Right ventricle myocardium superior (tissue), 1 donor: ENCODE results near the gene FLRT1. TPM values are rescaled to one million over a fixed set of nuclear protein-coding genes. Genes with fewer than 3 reads are reported as not detected.
A peak's percentile ranks its signal among the peaks of the same experiment; 100 is the strongest.

Experiments
- ATAC-seq: fragments of 200-7000 bp; cut with Tn5 transposase; one replicate; pipeline ENCODE4 v1.9.1; 2020; ENCODE audit warnings: mild to moderate bottlenecking; ENCODE audit not compliant: poor library complexity
- DNase-seq: peaks from one replicate; pipeline ENCODE4 v3.0.0-alpha.2; 2020
- intact Hi-C: fragments of 100-400 bp; cut with DNase I; formaldehyde crosslinking; loops from one replicate; pipeline ENCODE4 v1.11.2; 2022
- long read RNA-seq: library from polyadenylated mRNA; unstranded; transcript quantifications from one replicate; pipeline ENCODE4 v2.0.0, GENCODE V29; 2021
- total RNA-seq: library from RNA; stranded (reverse); fragmentation: NEBNext Ultra II Directional; extraction: Animal tissue kit (Norgen Biotek cat#: 25700); gene quantifications from one replicate; pipeline ENCODE4 v1.2.1, GENCODE V29; 2021
- donor health status: DM: no; HTN: yes; CAD: no; lungs with severe emphysema.

The FLRT1 gene
- 0.35 TPM for total RNA-seq
- long read RNA-seq, result 0 reads

GRCh38 chr11:64035576-64035975 is at the start of gene FLRT1:
FLRT1 (plus strand) TSS chr11:64035931; CDS start chr11:64116268, 80,337 bp downstream.
- intact Hi-C loops, result no loop called here
- DNase-seq (no peak), ATAC-seq (no peak)

DNA sequence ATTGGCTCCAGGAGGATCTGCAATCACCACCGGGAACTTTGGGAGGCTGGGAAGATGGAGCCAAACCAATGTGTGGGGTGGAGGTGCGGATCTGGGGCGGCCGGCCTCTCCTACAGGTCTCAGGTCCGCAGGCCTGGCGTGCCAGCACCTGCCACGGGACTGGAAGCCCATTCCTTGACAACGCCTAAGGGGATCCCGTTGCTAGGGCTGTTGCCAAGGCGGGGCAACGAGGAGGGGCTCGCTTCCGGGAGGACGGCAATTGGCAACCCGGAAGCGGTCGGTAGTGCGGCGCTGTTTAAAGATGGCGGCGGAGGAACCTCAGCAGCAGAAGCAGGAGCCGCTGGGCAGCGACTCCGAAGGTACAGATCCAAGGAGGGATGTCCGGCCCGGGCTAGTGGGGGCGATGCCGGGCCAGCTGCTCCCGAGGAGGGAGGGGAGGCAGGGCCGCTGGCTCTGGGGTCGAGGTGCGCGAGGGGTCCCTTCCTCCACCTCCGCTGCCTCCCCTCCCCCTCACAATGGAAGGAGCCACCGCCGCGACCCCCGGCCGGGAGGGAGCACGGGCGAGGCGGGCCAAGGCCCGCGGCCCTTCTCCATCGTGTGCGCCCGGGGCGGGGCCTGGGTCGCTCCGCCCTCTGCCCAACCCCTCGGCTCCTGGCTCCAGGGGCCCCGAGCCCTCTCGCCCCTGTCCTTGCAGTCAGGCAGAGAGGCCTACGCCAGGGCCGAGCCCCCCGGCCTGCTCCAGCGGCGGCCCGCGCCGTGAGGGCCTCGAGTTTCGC is 49.4 kb upstream of the FLRT1 start, which contains the start of gene OTUB1:
Gene OTUB1 (plus strand): TSS at position 283 of the 776 bp plus-strand sequence. CDS start 19 bp downstream, at position 302.
- peak; percentile 97 for ATAC-seq
- intact Hi-C loops, result no loop called here
- DNase-seq, result peak; percentile 95

DNA sequence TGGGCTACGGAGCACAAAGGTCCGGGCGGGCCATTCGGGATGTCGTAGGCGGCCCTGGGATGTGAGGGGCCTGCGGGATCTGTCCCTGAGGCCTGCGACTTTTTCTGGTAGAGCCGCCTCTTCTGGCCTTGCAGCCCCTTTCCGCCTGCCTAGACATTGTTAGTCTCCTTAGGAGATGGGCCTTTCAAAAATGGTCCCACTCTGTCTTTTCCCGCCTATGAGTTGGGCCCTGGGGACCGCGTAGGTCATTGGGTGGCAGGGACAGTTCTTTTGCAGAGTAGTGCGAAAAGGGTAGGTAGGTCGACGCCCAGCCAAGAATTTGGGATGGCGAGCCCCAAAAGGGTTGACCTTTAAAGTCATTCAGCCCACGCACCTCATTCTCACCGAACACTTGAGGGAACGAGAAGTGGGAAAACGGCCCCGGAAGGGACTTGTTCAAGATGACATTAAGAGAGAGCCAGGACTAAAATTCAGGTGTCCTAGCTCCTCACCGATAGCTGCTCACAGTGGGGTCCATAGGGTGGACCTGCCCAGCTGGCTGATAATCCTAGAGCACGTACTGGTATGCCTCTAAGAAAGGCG is 48.7 kb upstream of the FLRT1 start:
- intact Hi-C loops, result no loop called here
- DNase-seq (no peak), ATAC-seq (no peak)

GRCh38 chr11:63991558-63991957 is 44.2 kb upstream of the FLRT1 start:
- no peak for DNase-seq
- ATAC-seq, result no peak
- intact Hi-C loops, result no loop called here

- intact Hi-C loops, result no loop called here
- DNase-seq (no peak), ATAC-seq (no peak)
Observed at GRCh38 chr11:63993100-63993499, 42.6 kb upstream of the FLRT1 start.

GRCh38 chr11:63993993-63994392 is 41.7 kb upstream of the FLRT1 start:
- DNase-seq (no peak), ATAC-seq (peak; percentile 56)
- intact Hi-C loops, result no loop called here

- DNase-seq, result no peak
- intact Hi-C loops, result no loop called here
- no peak for ATAC-seq
Observed at GRCh38 chr11:63996512-63996911, 39.2 kb upstream of the FLRT1 start.

DNA sequence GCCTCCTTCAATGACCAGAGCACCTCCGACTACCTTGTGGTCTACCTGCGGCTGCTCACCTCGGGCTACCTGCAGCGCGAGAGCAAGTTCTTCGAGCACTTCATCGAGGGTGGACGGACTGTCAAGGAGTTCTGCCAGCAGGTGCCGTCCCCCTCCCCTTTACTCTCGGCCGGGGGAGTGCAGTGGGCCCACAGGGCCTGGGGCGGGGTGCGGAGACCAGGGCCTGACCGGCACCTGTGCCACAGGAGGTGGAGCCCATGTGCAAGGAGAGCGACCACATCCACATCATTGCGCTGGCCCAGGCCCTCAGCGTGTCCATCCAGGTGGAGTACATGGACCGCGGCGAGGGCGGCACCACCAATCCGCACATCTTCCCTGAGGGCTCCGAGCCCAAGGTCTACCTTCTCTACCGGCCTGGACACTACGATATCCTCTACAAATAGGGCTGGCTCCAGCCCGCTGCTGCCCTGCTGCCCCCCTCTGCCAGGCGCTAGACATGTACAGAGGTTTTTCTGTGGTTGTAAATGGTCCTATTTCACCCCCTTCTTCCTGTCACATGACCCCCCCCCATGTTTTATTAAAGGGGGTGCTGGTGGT is 38.5 kb upstream of the FLRT1 start:
- no peak for ATAC-seq
- DNase-seq, result no peak
- intact Hi-C loops, result no loop called here

DNA sequence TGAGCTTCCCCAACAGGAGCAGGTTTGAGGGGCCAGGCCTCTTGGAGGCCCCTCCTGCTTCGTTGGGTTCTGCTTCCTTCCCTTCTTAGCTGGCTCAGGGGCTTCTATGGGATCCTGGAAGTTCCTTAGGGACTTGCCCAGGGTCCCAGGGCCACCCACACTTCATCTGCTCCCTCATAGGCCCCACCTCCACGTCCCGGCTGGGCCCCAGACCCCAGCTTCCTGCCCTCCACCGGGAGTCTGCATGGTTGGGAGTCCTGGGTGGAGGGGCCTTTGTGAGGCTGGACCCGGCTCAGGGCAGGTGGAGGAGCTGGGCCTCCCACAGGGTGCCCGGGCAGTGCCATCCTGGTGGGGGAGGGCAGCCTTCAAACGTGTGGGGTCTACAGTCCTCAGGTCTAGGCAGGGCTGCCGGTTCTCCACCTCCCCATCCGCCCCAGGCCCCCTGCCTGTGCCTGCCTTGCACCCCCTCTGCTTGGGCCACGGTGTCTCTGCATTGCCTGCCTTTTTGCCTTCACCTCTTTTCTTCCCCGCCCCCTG is 37.9 kb upstream of the FLRT1 start:
- intact Hi-C loops, result no loop called here
- no peak for DNase-seq
- no peak for ATAC-seq

DNA sequence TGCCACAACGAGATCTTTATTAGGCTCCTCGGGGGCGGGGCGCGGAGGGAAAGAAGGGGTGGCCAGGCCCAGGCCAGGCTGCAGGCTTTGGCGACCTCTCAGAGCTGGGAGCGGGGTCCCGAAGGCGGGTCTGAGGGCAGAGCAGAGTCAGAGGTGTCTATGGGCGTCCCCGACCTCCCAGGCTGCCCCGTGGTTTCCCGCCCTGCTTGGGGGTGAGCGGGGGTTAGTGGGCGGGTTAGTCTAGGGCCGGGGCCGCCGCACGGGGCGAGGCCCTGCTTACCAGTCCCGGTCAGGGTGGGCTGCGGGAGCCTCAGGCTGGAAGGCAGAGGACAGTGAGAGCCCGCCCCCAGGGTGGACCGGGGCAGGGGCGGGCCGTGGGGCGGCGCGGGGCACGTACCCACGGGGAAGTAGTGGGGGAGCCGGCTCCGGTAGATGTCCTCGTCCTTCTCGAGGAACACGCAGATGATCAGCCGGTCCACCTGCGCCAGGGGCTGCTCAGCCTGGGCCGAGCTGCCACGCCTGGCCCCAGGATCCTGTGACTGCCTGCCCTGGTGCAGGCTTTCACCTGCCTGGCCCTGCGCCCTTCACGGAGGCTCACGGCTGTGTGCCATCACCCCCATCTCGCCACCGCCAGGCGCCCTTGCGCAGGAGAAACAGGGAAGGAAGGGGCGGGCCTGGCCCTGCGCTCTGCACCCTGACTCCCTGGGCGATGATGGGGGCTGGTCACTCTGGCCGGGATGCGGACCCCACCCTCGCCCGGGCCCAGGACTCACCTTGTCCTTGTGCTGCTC is 37.0 kb upstream of the FLRT1 start:
- intact Hi-C loops, result no loop called here
- DNase-seq (peak; percentile 55), ATAC-seq (no peak)

- DNase-seq (peak; percentile 70), ATAC-seq (peak; percentile 30)
- intact Hi-C loops, result loop anchor here (2.0 kb wide), 1 partner anchor 149 kb away; no protein-coding TSS in a partner anchor
Observed at GRCh38 chr11:63999349-64000025, 36.2 kb upstream of the FLRT1 start.

DNA sequence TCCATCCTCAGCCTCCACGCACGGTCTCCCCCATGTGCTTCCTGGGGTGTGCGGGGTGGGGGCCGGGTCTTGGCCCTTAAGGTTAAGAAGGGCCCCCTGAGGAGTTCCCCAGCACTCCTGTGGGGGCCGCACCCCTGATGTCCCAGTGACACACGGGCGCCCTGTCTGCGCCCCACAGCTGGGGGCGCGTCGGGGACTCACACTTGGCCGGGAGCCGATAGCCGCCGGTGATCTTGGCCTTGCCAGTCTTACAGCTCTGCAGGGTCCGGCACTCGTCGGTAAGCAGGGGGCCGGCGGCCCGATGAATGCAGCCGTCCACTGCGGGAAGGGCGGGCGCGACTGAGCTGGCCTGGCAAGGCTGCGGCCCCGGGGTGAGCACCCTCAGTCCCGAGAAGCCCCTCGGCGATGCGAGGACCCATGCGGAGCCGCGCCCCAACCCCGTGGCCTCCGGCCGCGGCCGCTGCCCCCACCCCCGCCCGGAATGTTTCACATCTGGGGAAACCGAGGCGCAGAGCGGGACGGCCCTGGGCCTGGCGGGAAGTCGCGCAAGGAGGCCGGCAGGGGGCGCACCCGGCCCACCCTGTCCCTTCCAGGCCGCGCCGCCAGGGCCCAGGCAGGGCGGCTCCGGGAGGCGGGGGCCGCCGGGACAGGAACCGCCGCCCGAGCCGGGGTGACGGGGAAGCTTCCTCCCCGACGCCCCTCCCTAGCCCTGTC is 35.5 kb upstream of the FLRT1 start:
- intact Hi-C loops, result loop anchor here (2.0 kb wide), 1 partner anchor 149 kb away; no protein-coding TSS in a partner anchor
- DNase-seq, result peak; percentile 82
- ATAC-seq, result peak; percentile 94

- ATAC-seq, result no peak
- DNase-seq, result no peak
- intact Hi-C loops, result loop anchor here (2.0 kb wide), 1 partner anchor 148 kb away; no protein-coding TSS in a partner anchor
Observed at GRCh38 chr11:64000740-64001483, 34.8 kb upstream of the FLRT1 start.

DNA sequence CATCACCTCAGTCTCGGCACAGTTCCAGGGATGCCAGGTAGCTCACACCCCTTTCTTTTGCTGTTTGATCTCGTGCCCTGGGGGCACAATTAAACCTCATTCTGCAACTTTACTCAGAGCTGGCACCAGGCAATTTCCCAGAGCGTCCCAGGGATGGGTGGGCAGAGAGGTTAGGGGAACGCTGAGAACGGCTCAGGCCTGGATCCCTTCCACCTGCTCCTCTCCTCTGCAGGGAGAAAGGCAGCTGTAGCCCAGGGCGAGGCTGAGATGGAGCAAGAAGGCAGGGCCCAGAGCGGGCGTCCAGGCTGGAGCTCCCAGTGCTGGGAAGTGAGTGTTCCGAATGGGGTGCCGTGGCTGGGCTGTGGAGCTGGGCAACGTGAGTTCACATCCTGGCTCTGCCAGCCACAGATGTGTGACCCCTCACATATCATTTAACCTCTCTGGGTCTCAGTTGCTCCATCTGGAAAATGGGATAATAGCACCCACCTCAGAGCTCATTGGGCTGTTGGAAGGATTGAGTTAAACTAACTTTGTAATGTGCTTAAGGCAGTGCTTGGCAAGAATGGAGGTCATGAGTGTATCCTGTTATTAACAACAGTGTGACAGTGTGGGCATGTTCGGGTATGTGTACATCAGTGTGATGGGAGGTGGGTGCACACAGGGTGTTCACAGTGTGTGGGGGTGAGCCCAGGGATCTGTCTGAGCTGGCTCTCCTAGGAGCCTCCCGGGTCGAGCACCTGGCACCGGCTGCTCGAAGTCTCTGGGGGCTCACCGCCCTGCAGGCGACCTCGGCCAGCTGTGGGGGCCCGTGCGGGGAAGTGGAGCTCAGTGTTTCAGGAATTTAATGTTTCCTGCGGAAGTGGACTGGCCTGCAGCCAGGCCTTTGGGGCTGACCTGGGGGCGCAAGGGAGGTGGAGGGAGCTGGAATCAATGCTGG is 34.0 kb upstream of the FLRT1 start:
- ATAC-seq (no peak), DNase-seq (peak; percentile 59)
- intact Hi-C loops, result loop anchor here (2.0 kb wide), 1 partner anchor 147 kb away; no protein-coding TSS in a partner anchor

DNA sequence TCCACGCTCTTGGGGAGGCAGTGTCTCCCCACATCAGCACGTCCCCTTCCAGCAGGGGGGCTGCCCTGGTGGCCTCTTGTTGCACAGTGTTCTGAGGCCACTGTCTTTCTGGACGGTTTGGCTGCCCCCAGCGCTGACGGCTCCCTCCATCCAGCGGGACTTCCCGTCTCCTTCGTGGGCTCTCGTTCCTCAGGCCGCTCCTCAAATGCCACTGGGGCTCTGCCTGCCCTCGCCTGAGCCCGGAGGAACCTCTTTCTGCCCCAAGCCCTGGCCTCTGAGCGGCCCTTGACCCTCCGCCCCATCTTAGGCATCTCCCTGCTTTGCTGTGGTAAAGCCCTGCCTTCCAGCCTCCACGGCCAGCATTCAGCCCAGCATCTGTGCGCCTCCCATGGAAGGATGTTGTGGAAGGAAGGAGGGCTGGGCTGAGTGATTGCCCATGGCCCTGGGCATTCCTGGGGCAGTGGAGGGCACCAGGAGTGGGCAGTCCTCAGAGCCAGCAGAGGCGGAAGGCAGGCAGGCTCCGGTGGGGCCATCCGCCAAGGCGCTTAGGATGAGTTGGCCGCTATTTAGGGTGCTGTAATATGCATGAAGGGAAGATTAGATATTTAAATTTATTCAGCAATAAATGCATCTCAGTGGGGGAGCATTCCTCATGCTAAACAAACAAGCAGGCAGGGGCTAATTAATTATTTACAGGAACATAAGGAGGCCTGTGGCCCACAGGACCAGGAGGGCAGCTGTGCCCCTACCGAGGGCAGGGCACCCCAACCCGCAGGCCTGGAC is 31.7 kb upstream of the FLRT1 start:
- no peak for ATAC-seq
- no peak for DNase-seq
- intact Hi-C loops, result no loop called here
